ENCODE results near the gene MACO1. TPM values are rescaled to one million over a fixed set of nuclear protein-coding genes. Genes with fewer than 3 reads are reported as not detected.

MACO1 gene
- total RNA-seq, 1 experiment from 2014 or later, result 16.3 TPM

- Histone ChIP-seq H4K8ac (replicated peaks; ENCODE audit: insufficient read length, low read depth, low read length) (no peak overlapping the region), H3K79me1 (ENCODE audit: insufficient read depth, low read depth, low read length, poor library complexity, severe bottlenecking) (no peaks in the 10 kb centered on the region), H3K27me3 (ENCODE audit: insufficient read depth, low read length) (no peaks in the 10 kb centered on the region), H4K20me1 (ENCODE audit: control insufficient read depth, insufficient read depth, insufficient read length) (no peaks in the 10 kb centered on the region), H3K79me2 (ENCODE audit: insufficient read depth, low read length) (no peaks in the 10 kb centered on the region), H4K91ac (ENCODE audit: insufficient read length, low read depth, low read length) (no peak overlapping the region), H2AFZ (ENCODE audit: low read length) (no peak overlapping the region), H3K9ac (ENCODE audit: extremely low read depth, insufficient read length, low read length) (no peak overlapping the region), H4K5ac (ENCODE audit: insufficient read length, low read depth, low read length) (no peak overlapping the region), H3K23ac (ENCODE audit: insufficient read length, low read depth, low read length) (no peak overlapping the region), H3T11ph (ENCODE audit: low read length) (no peak overlapping the region), H3K4ac (ENCODE audit: low read depth, low read length) (no peak overlapping the region), H2BK20ac (ENCODE audit: low read depth, low read length, poor library complexity, severe bottlenecking) (no peak overlapping the region), H3K27ac (ENCODE audit: insufficient read length, low read depth, low read length) (no peak overlapping the region), H2BK120ac (ENCODE audit: low read depth, low read length, poor library complexity, severe bottlenecking) (no peak overlapping the region), H3K9me3 (ENCODE audit: control insufficient read depth, low read depth, low read length) (no peaks in the 10 kb centered on the region), H2BK12ac (ENCODE audit: insufficient read length, low read depth, low read length) (no peak overlapping the region), H3K4me2 (ENCODE audit: insufficient read depth, insufficient read length, low read length) (no peak overlapping the region), H2BK5ac (ENCODE audit: insufficient read length, low read length) (no peak overlapping the region), H2AK5ac (ENCODE audit: insufficient read length, low read length) (no peak overlapping the region), H3K14ac (ENCODE audit: insufficient read depth, low read length) (no peak overlapping the region), H3K56ac (ENCODE audit: insufficient read length, low read depth, low read length) (no peak overlapping the region), H3K18ac (ENCODE audit: insufficient read length, low read depth, low read length) (no peak overlapping the region), H2BK15ac (ENCODE audit: low read depth, low read length) (no peak overlapping the region), H3K23me2 (ENCODE audit: insufficient read length, low read depth, low read length, poor library complexity, severe bottlenecking) (no peaks in the 10 kb centered on the region), H3K4me1 (ENCODE audit: insufficient read depth, low read length) (no peaks in the 10 kb centered on the region)
- WGBS (ENCODE audit: extremely low coverage, insufficient read length, low lambda C conversion rate), result no CpG with 5 or more reads among the region's 18 CpGs
- no peaks in the 10 kb centered on the region; a peak in 1 of 7 replicates for H3K36me3 Mint-ChIP-seq (ENCODE audit: insufficient read depth in 1 of 3, low read depth in 3 of 3)
- peaks cover 5% of the 10 kb centered on the region for H3K27me3 Mint-ChIP-seq (ENCODE audit: low read depth)
- no peak for TF ChIP-seq CTCF (conservative IDR thresholded peaks at IDR 0.05)
- no peak overlapping the region for H3K4me3 Mint-ChIP-seq
- no peak overlapping the region for H3K27ac Mint-ChIP-seq
- H3K9me3 Mint-ChIP-seq, result peaks cover 2 to 9% of the 10 kb centered on the region in 2 experiments; a peak in 3 of 5 replicates
- DNase-seq, result no peak
- H3K4me1 Mint-ChIP-seq, result peaks cover 5% of the 10 kb centered on the region in 2 experiments; a peak in 3 of 4 replicates
Observed at GRCh38 chr1:25529518-25530185, 99.0 kb downstream of the MACO1 start.
